ENCODE measurements around the gene RASSF6. TPM values are rescaled to one million over a fixed set of nuclear protein-coding genes. Genes with fewer than 3 reads are reported as not detected.
"Not testable (repeated sequence)": the region's sequence is repeated elsewhere in the genome, so short reads cannot be mapped to it uniquely, and the experiment has no call there.

The RASSF6 gene, protein sequence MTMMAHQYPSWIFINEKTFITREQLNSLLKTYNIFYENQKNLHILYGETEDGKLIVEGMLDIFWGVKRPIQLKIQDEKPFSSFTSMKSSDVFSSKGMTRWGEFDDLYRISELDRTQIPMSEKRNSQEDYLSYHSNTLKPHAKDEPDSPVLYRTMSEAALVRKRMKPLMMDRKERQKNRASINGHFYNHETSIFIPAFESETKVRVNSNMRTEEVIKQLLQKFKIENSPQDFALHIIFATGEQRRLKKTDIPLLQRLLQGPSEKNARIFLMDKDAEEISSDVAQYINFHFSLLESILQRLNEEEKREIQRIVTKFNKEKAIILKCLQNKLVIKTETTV
- total RNA-seq: not detected
- long read RNA-seq: 0 reads

DNA sequence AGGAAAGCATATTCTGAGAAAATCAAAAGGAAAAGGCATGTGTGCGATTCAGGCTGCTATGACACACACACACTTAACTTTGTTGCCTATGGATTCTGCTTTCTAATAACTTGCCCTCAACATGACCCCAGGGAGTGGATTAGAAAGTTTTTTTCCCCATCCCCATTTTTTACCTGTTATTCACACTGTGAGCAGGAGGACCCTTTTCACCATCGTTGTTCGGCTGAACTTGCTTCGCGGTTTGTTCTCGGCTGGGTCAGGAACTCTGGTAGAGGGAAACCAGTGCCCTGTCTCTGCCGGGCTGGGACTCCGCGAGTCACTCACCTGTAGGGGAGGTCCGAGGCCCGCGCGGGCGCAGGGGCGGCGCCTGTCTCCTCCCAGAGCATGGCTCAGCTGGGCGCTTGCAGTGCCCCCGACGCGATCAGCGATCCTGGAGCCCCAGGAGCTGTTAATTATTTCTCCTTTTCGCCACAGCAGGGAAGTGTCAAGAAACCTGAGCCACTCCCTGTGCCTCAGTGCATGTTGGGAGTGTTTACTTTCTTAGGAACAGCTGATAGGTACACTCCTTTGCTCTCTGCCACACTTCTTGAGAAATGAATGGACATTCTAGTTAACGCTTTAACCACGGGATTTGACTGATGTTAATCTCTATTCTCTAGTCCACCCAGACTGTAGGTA is at the start of gene RASSF6:
RASSF6 (minus strand) TSS at position 322 of the 678 bp plus-strand sequence. CDS start 8,641 bp downstream, outside the sequence.
- intact Hi-C loops (cut with DNase I): no loop called here
- DNase-seq (ENCODE audit: low spot score): no peak

DNA sequence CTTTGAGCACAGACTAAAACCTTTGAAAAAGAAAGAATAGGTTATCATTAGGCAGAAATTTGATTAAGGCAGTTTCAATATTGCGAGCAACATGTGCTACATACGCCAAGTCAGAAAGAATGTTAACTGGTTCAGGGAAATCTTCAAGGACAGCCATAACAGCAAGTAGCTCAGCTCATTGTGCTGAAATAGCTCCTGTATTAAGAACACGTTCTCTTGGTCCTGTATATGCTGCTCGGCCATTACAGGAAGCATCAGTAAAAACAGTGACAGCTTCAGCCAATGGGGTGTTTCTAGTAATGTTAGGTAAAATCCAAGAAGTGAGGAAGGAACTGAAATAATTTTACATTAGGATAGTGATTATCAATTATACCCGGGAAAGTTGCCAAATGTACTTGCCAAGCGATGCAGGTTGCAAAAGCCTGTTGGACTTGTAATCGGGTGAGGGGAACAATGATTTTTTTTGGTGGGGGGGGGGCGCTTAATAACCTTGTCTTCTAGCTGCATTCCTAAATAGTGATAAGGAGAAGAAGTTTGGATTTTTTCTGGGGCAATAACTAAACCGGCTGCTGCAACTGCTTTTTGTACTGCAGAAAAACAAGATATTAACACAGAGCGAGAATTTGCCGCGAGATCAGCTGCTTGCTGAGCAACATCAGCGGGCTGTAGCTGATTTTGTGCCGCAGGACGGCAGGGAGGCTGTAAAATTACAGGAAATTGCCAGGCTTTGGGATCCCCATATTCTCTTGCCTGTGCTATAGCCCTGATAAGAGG is 49.4 kb upstream of the RASSF6 start:
- no peak for DNase-seq (ENCODE audit: low spot score)
- intact Hi-C loops (cut with DNase I): no loop called here

DNA sequence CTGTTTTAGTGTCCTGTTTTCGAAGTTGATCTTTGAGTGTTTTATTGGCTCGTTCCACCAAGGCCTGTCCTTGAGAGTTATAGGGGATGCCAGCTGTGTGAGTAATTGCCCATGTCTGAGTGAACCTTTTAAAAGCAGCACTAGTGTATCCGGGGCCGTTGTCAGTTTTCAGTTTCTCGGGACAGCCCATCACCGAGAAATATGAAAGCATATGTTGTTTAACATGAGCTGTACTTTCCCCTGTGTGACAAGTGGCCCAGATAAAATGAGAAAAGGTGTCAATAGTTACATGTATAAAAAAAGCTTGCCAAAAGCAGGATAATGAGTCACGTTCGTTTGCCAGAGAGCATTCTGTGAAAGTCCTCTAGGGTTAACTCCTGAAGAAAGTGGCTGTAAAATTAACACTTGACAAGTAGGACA is 48.6 kb upstream of the RASSF6 start:
- DNase-seq (ENCODE audit: low spot score): no peak
- intact Hi-C loops (cut with DNase I): no loop called here

DNA sequence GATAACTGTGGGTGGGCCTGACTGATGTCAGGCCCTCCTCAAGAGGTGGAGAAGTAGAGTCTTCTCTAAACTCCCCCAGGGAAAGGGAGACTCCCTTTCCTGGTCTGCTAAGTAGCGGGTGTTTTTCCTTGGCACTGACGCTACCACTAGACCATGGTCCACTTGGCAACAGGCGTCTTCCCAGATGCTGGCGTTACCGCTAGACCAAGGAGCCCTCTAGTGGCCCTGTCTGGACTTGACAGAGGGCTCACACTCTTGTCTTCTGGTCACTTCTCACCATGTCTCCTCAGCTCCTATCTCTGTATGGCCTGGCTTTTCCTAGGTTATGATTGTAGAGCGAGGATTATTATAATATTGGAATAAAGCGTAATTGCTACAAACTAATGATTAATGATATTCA is 45.7 kb upstream of the RASSF6 start:
- intact Hi-C loops (cut with DNase I); DNase-seq (ENCODE audit: low spot score): not testable (repeated sequence)

DNA sequence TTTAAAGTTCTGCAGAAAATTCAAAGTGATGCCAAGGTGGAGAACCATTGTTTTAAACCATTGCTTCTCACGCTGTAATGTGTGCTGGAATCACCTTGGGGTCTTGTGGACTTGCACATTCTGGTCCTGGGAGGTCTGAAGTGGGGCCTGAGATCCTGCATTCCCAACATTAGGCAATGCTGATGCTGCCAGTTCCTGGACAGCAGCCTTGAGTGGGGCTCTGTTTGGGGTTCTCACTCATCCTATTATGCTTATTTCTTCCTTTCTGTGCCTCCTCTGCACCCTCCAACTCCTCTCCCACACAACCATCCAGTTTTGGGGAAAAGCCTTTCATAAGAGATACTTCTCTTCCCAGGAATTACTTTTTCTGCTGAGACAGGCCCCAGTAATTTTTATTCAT is 44.2 kb upstream of the RASSF6 start:
- no peak for DNase-seq (ENCODE audit: low spot score)
- intact Hi-C loops (cut with DNase I): loop anchor here (5.0 kb wide), 2 partner anchors 258 to 468 kb away; no protein-coding TSS in a partner anchor

DNA sequence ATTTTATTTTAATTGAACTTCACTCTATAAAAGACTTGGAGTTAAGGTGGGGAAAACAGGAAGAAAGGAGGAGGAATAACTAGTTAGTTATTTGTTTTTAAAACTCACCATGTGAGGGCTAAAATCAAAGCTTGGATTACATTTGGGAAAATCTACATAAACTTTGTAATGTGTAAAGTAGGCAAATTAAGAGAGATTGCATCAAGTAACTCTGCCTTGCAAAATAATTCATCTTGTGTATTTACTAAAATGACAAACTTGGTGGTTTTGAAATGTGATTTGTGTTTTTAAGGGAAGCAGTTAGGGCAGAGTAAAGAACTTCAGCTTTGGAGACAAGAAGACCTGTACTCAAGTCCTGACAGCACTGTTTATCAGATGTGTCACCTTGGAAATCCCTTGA is 43.3 kb upstream of the RASSF6 start:
- intact Hi-C loops (cut with DNase I): loop anchor here (5.0 kb wide), 2 partner anchors 259 to 469 kb away; no protein-coding TSS in a partner anchor
- DNase-seq (ENCODE audit: low spot score): no peak

DNA sequence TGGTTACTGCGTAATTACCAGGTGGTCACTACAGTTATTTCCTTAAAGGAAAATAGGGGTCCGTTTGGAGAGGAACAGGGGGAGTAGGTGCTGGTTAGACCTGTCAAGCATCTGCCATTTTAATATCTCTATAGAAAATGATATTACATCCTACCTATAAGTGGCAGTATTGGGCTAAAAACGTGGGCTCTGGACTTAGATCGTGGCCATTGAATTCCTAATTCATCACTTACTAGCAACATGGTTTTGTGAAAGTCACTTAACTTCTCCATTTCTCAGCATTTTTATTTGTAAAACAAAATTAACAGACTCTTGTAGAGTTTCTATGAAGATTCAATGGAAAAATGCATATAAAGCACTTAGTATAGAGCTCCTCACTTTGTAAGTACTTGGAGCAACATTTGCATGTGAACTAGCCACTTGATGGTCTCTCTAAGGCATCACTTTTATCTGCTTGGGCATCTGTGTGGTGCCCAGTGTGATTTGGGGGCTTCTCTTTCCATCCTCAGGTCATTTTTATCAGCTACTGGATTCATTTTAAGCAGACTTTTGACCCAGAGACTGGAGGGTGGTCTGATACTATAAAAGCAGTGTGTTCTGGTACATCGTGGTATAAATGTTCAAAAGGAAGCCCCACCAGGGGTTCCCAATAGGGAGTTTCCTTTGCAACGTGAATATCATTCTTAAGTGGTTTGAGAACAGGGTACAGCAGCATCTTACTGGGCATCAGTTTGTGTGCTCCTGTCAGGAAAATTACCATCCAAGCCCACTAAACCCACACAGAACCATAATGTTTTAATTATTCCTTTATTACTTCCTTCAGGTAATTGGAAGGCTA is 42.7 kb upstream of the RASSF6 start:
- no peak for DNase-seq (ENCODE audit: low spot score)
- intact Hi-C loops (cut with DNase I): loop anchor here (5.0 kb wide), 2 partner anchors 259 to 469 kb away; no protein-coding TSS in a partner anchor

DNA sequence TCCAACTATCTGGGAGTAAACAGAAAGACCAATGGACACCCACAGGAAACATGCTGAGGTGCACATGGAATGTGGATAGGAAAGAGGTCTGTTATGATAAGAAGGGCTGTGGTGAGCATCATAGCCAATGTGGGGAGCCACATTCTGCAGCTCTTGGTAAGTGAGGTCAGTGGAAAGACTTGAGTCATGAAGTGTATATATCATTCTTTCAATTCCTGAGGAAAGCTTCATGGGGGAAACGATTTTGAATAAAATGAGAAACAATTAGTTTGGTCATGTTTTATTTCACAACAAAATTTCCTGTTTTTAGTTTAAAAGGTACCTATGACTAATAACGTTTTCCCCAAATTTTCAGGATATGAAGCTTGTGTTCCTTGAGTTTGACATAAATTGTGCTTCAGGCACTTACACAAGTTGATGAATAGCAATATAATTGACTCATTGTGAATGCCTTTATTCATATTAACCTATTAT is 41.4 kb upstream of the RASSF6 start:
- intact Hi-C loops (cut with DNase I): loop anchor here (5.0 kb wide), 2 partner anchors 261 to 471 kb away; no protein-coding TSS in a partner anchor
- no peak for DNase-seq (ENCODE audit: low spot score)

DNA sequence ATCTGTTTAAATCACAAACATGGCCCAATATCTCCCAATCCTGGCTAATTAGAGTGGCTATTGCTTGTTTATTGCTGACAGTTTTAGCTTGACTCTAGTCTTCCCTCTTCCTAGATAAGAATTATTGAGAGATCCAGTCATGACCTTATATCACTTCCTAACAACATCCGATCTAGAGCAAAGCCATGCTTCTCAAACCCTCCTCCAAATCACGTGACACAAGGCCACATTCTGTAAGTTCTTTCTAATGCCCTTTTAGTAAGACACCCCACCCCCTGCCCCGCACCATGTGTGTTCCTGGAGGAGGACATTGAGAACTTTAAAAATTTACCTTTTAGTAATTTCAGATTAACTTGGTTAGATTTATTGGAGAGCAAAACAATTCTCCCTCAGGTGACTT is 40.6 kb upstream of the RASSF6 start:
- no peak for DNase-seq (ENCODE audit: low spot score)
- intact Hi-C loops (cut with DNase I): loop anchor here (5.0 kb wide), 2 partner anchors 261 to 471 kb away; no protein-coding TSS in a partner anchor

DNA sequence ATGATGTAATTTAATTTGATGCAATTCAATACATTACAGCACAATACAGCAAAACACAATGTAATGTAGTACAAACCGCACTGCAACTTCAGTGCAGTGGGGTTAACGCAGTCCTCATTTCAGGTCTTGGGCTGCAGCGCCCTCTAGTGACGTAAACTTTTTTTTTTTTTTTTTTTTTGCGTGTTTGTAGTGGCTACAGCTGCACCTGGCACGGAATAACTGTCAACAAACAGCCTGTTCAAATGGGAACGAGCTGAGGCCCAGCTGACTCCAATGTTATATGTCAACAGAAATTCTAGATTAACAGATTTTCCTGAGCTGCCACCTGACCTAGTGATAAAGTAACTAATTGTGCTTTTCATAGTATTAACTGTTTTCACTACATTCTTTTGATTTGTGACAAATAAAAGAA is 33.5 kb upstream of the RASSF6 start:
- intact Hi-C loops (cut with DNase I): loop anchor here (10.0 kb wide), 2 partner anchors 309 to 339 kb away; no protein-coding TSS in a partner anchor
- DNase-seq (ENCODE audit: low spot score): no peak

DNA sequence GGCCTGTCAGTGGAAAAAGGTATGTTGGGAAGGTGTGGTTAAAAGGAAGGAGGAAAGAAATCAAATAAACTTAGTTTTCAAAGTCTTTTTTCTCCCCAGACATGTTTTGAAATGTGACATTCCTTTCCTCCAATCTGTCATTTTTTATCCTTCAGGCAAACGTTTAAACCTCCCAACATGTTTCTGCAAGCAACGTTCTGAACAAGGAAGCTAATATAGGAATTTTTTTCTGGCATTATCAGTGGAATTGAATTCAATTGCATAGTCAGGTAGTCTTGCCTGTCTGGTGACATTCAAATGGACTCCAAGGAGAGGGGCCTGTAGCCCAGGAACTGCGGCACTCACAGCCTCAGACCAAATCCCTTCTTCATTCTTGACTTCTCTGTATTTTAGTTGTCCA is 30.0 kb upstream of the RASSF6 start:
- intact Hi-C loops (cut with DNase I): loop anchor here (10.0 kb wide), 2 partner anchors 305 to 335 kb away; no protein-coding TSS in a partner anchor

DNA sequence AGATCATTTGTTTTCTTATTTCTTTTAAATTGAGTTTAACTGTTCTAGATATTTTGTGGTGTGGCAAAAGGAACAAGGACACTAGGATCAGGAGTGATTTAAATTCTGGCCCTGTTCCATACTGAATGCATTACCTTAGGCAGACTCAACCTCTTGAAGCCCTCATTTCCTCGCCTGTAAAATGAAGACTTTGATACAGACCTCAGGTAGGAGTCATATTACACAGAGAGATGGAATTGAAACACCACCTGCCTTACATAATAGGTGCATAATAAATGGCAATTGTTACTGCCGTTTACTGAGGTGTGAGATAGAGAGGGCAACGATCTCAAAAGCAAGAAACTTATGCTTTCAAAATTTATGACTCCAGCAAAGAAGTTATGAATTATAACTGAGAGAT is 28.2 kb upstream of the RASSF6 start:
- DNase-seq (ENCODE audit: low spot score): no peak
- intact Hi-C loops (cut with DNase I): no loop called here

More for the DNA sequence above, 30.0 kb upstream of the RASSF6 start:
- DNase-seq (ENCODE audit: low spot score): no peak

DNA sequence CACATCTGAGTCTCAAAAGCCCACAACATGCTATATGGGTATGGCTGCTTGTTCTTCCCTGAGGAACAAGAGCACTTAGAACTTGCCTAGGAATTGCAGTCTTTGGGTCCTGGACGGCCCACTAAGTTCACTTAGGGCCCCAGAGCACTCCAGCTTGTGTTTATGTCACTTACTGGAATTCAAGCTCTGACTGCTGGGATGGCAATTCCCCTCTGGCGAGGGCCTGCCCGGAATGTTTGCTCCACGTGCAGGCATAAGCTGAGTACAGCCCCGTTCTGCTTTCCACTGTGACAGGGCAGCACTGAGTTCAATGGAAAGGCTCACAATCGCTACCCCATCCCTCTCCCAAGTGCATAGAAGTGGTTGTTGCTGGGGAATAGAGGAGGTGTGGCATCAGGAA is 25.9 kb upstream of the RASSF6 start:
- no peak for DNase-seq (ENCODE audit: low spot score)
- intact Hi-C loops (cut with DNase I): no loop called here

DNA sequence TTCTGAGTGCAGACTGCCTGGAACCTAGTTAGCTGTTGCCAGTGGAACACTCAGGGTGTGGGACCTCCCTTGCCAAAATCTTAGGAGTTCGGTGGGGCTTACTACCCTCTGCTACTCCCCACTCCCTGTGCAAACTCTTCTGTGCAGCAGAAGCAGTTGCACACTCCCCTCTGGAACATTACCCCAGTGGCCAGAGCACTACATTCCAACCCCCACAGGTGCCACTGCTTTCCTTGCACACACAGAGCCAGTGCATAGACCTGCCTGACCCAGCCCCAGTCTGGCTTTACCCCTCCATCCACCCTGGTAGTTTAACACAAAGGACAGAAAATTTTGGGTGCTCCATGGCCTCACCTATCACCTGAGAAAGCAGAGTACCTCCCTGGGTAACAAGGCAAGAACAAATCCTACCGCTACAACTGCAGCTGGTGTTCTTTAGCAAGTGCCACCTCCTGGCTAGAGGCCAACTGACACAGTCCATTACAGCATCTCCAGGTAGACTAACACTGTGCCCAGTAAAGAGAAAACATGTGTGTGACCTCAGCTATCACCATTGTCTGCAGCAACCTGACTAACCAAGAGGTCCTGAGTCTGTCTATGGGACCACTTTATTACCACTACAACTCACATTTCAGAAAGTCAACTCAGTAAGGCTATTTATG is 11.5 kb upstream of the RASSF6 start:
- DNase-seq (ENCODE audit: low spot score): no peak
- intact Hi-C loops (cut with DNase I): no loop called here

DNA sequence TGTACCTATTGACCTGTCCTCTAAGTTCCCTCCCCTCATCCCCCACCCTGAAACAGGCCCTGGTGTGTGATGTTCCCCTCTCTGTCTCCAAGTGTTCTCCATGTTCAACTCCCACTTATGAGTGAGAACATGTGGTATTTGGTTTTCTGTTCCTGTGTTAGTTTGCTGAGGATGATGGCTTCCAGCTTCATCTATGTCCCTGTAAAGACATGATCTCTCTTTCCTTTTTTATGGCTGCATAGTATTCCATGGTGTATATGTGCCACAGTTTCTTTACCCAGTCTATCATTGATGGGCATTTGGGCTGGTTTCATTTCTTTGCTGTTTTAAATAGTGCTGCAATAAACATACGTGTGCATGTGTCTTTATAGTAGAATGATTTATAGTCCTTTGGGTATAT is 8.6 kb upstream of the RASSF6 start:
- DNase-seq (ENCODE audit: low spot score); intact Hi-C loops (cut with DNase I): not testable (repeated sequence)

DNA sequence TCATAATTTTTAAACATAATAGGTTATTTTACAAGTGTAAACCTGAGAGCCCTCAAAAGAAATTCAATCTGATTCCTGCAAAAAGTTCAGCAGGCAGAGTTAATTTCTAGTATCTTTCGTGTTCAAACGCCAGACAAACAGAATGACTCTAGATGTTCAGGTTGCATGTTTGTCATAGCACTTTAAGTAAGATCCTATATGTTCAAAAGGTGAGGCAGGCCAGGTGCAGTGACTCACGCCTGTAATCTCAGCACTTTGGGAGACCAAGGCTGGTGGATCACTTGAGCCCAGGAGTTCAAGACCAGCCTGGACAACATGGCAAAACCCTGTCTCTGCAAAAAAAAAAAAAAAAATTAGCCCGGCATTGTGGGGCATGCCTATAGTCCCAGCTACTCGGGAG is 1.1 kb upstream of the RASSF6 start:
- no peak for DNase-seq (ENCODE audit: low spot score)
- intact Hi-C loops (cut with DNase I): no loop called here

DNA sequence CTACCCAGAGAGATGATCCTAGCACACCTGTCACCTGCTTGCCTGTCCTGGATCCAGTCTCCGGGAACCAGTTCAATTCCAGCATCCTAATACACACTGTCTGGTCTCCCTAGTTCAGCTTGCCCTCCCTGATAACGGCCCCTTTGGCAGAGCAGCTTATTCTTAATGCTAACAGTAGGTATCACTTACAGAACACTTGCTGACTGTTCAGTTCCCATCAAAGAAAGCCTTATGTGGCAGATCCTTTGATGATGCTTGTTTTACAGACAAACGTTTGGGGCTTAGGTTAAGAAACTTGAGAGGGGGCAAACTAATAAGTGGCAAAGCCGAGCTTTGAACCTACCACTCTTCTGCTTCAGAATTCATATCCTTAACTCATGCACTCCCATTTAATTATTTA is 890 bp downstream of the RASSF6 start:
- intact Hi-C loops (cut with DNase I): no loop called here
- no peak for DNase-seq (ENCODE audit: low spot score)

DNA sequence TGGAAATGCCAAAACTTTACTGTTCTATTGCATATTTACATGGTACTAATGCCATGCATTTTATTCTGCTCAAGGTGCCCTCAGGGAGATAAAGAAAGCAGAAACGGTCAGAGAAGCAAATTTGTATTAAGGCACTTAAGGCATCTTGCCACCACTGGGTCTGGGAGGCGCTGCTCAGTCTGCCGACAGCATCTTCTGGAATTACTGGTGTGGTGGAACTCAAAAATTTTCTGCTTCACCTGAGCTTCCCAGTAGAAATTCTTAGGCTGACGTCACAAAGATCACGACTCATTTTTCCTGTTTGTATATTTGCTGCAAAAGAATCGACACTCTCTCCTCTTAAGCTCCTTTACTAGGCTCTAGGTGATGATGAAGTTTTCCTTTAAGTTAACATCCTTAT is 3.0 kb downstream of the RASSF6 start:
- intact Hi-C loops (cut with DNase I): no loop called here
- DNase-seq (ENCODE audit: low spot score): no peak

Data from cardiac septum (tissue), 1 donor.